Eye (tissue), 1 donor: ENCODE measurements around the gene MADCAM1.
"Not testable (repeated sequence)": the region's sequence is repeated elsewhere in the genome, so short reads cannot be mapped to it uniquely, and the experiment has no call there.

Experiments used
- DNase-seq: peaks from one replicate; pipeline ENCODE4 v3.0.0-alpha.2; 2015

The MADCAM1 gene

GRCh38 chr19:465056-465816 lies 31.1 kb upstream of the MADCAM1 start:
- DNase-seq, result no peak

- DNase-seq, result no peak
These were observed 28.7 kb upstream of the MADCAM1 start for GRCh38 chr19:467554-467953.

- DNase-seq, result no peak
These were observed 27.6 kb upstream of the MADCAM1 start for GRCh38 chr19:468587-469256.

GRCh38 chr19:469833-470232 lies 26.5 kb upstream of the MADCAM1 start:
- DNase-seq, result no peak

- DNase-seq, result no peak
These were observed 25.6 kb upstream of the MADCAM1 start for GRCh38 chr19:470701-471100.

- DNase-seq, result no peak
These were observed 24.1 kb upstream of the MADCAM1 start for GRCh38 chr19:472005-472858.

GRCh38 chr19:474126-475078 lies 21.9 kb upstream of the MADCAM1 start:
- no peak for DNase-seq

GRCh38 chr19:475360-475759 lies 20.9 kb upstream of the MADCAM1 start:
- no peak for DNase-seq

- DNase-seq, result no peak
These were observed 17.9 kb upstream of the MADCAM1 start for GRCh38 chr19:478236-478903.

GRCh38 chr19:478976-479375 lies 17.3 kb upstream of the MADCAM1 start:
- no peak for DNase-seq

GRCh38 chr19:480016-480855 lies 16.1 kb upstream of the MADCAM1 start:
- DNase-seq, result peak; percentile 93

- DNase-seq, result not testable (repeated sequence)
These were observed 15.2 kb upstream of the MADCAM1 start for GRCh38 chr19:481100-481499.

GRCh38 chr19:482186-483041 lies 13.9 kb upstream of the MADCAM1 start:
- no peak for DNase-seq

GRCh38 chr19:483332-484072 lies 12.8 kb upstream of the MADCAM1 start:
- DNase-seq, result no peak

- DNase-seq, result no peak
These were observed 11.8 kb upstream of the MADCAM1 start for GRCh38 chr19:484494-484893.

- peak; percentile 68 for DNase-seq
These were observed 11.2 kb upstream of the MADCAM1 start for GRCh38 chr19:485077-485476.

GRCh38 chr19:485583-486236 lies 10.6 kb upstream of the MADCAM1 start:
- peak; percentile 89 for DNase-seq
